Upper lobe of right lung (tissue), 1 donor: ENCODE measurements around the gene MDFIC2. TPM values are rescaled to one million over a fixed set of nuclear protein-coding genes. Genes with fewer than 3 reads are reported as not detected.

Source experiments
- ATAC-seq: fragments of 200-7000 bp; cut with Tn5 transposase; one replicate; pipeline ENCODE4 v1.9.1; 2020; ENCODE audit warnings: mild to moderate bottlenecking, moderate library complexity
- DNase-seq: peaks from one replicate; pipeline ENCODE4 v3.0.0-alpha.2; 2020
- H3K27ac ChIP-seq: fragments of 200-600 bp; one replicate; pipeline ENCODE4 v1.8.0; 2022
- H3K27me3 ChIP-seq: fragments of 200-600 bp; one replicate; pipeline ENCODE4 v1.8.0; 2022; ENCODE audit warnings: mild to moderate bottlenecking
- H3K36me3 ChIP-seq: fragments of 200-600 bp; one replicate; pipeline ENCODE4 v1.8.0; 2022
- H3K4me1 ChIP-seq: fragments of 200-600 bp; one replicate; pipeline ENCODE4 v1.8.0; 2022
- H3K4me3 ChIP-seq: fragments of 200-600 bp; one replicate; pipeline ENCODE4 v1.8.0; 2022; ENCODE audit warnings: mild to moderate bottlenecking
- H3K9me3 ChIP-seq: fragments of 200-600 bp; one replicate; pipeline ENCODE4 v1.8.0; 2022
- CTCF ChIP-seq: fragments of 200-600 bp; IDR thresholded peaks from one replicate; pipeline ENCODE4 v1.8.0; 2022; ENCODE audit warnings: antibody characterized with exemption
- intact Hi-C: fragments of 100-400 bp; cut with DNase I; formaldehyde crosslinking; loops from one replicate; pipeline ENCODE4 v1.11.0; 2022
- total RNA-seq: library from RNA; stranded (reverse); fragmentation: NEBNext Ultra II Directional; extraction: Animal tissue kit (Norgen Biotek cat#: 25700); gene quantifications from one replicate; pipeline ENCODE4 v1.2.1, GENCODE V29; 2021
- donor health status: DM: no; HTN: yes; CAD: no; lungs with severe emphysema.

Gene MDFIC2
- total RNA-seq, 1 donor from 2014 or later: not detected

- H3K36me3 ChIP-seq: no peaks in the 10 kb centered on the region
- no peak overlapping the region for H3K4me3 ChIP-seq
- no peaks in the 10 kb centered on the region for H3K4me1 ChIP-seq
- intact Hi-C loops: no loop called here
- H3K27ac ChIP-seq: no peak overlapping the region
- no peaks in the 10 kb centered on the region for H3K9me3 ChIP-seq
- no peaks in the 10 kb centered on the region for H3K27me3 ChIP-seq
- no peak for TF ChIP-seq CTCF
- ATAC-seq: no peak
- DNase-seq: no peak
Measured at GRCh38 chr3:70256566-70256965, 55.9 kb downstream of the MDFIC2 start.

- no peak overlapping the region for H3K4me3 ChIP-seq
- no peak for ATAC-seq
- intact Hi-C loops: no loop called here
- H3K27ac ChIP-seq: no peak overlapping the region
- no peaks in the 10 kb centered on the region for H3K36me3 ChIP-seq
- H3K4me1 ChIP-seq: no peaks in the 10 kb centered on the region
- H3K9me3 ChIP-seq: no peaks in the 10 kb centered on the region
- DNase-seq: no peak
- TF ChIP-seq CTCF: no peak
- H3K27me3 ChIP-seq: no peaks in the 10 kb centered on the region
Measured at GRCh38 chr3:70250492-70250891, 61.9 kb downstream of the MDFIC2 start.

- Histone ChIP-seq H3K27me3 (no peaks in the 10 kb centered on the region), H3K27ac (no peak overlapping the region), H3K4me1 (no peaks in the 10 kb centered on the region), H3K4me3 (no peak overlapping the region), H3K9me3 (no peaks in the 10 kb centered on the region), H3K36me3 (no peaks in the 10 kb centered on the region)
- TF ChIP-seq CTCF: no peak
- ATAC-seq (no peak), DNase-seq (no peak)
- intact Hi-C loops: no loop called here
Measured at GRCh38 chr3:70249509-70250160, 62.8 kb downstream of the MDFIC2 start.

GRCh38 chr3:70248856-70249255 lies 63.6 kb downstream of the MDFIC2 start:
- intact Hi-C loops: no loop called here
- H3K36me3 ChIP-seq: no peaks in the 10 kb centered on the region
- no peak overlapping the region for H3K4me3 ChIP-seq
- H3K4me1 ChIP-seq: no peaks in the 10 kb centered on the region
- no peaks in the 10 kb centered on the region for H3K9me3 ChIP-seq
- no peaks in the 10 kb centered on the region for H3K27me3 ChIP-seq
- no peak for TF ChIP-seq CTCF
- ATAC-seq (no peak), DNase-seq (no peak)
- H3K27ac ChIP-seq: no peak overlapping the region

- no peaks in the 10 kb centered on the region for H3K36me3 ChIP-seq
- H3K27me3 ChIP-seq: no peaks in the 10 kb centered on the region
- H3K27ac ChIP-seq: no peak overlapping the region
- no peak overlapping the region for H3K4me3 ChIP-seq
- no peak for TF ChIP-seq CTCF
- intact Hi-C loops: no loop called here
- no peaks in the 10 kb centered on the region for H3K4me1 ChIP-seq
- H3K9me3 ChIP-seq: no peaks in the 10 kb centered on the region
- ATAC-seq: no peak
- no peak for DNase-seq
Measured at GRCh38 chr3:70247955-70248354, 64.5 kb downstream of the MDFIC2 start.
